Right atrium auricular region (tissue), 2 donors: ENCODE data around the gene GK. TPM values are rescaled to one million over a fixed set of nuclear protein-coding genes. Genes with fewer than 3 reads are reported as not detected.
"Not testable (repeated sequence)": the region's sequence is repeated elsewhere in the genome, so short reads cannot be mapped to it uniquely, and the experiment has no call there.

ENCODE experiments used
- DNase-seq: peaks from one replicate; pipeline ENCODE4 v3.0.0-alpha.2; 2019; ENCODE audit warnings: low spot score
- H3K27ac ChIP-seq, 2 donors: fragments of 200-600 bp; sonication (generic); 1 replicate in 1 of 2; 2 replicates in 1 of 2; pipeline ENCODE4 v1.5.1; 2016 to 2019
- H3K27me3 ChIP-seq, 2 donors: fragments of 200-600 bp; sonication (generic); one replicate each; pipeline versions ENCODE4 v1.5.1 to v1.6.0; 2017 to 2019
- H3K36me3 ChIP-seq: fragments of 200-600 bp; sonication (generic); one replicate; pipeline ENCODE4 v1.5.1; 2016
- H3K4me1 ChIP-seq, 2 donors: fragments of 200-600 bp; sonication (generic); one replicate each; pipeline versions ENCODE4 v1.5.1 to v1.6.0; 2017 to 2019
- H3K4me3 ChIP-seq, 2 donors: fragments of 200-600 bp; sonication (generic); 1 replicate in 1 of 2; 2 replicates in 1 of 2; pipeline ENCODE4 v1.5.1; 2017 to 2019; ENCODE audit warnings: mild to moderate bottlenecking in 1 of 2, moderate library complexity in 1 of 2
- H3K9me3 ChIP-seq, 2 donors: fragments of 200-600 bp; sonication (generic); one replicate each; pipeline ENCODE4 v1.5.1; 2019
- total RNA-seq, 2 donors: library from RNA; depleted of rRNA; stranded (reverse); fragments of >200 nt; gene quantifications; one replicate each; pipeline ENCODE4 v1.1.0, GENCODE V29; 2016
- TF ChIP-seq, protein P1 (sequence below), 2 donors: fragments of 200-600 bp; sonication (generic); IDR thresholded peaks; one replicate each; pipeline ENCODE4 v1.5.1; 2019; ENCODE audit warnings: antibody characterized with exemption in 2 of 2

GK gene
- total RNA-seq, 2 donors from 2014 or later, result 1.8 to 5.7 TPM

GRCh38 chrX:30643313-30643821, 9.9 kb upstream of the GK start:
- Histone ChIP-seq H3K27me3 (no peaks in the 10 kb centered on the region), H3K4me3 (no peak overlapping the region), H3K36me3 (no peaks in the 10 kb centered on the region), H3K9me3 (no peaks in the 10 kb centered on the region), H3K4me1 (no peaks in the 10 kb centered on the region), H3K27ac (no peak overlapping the region)
- TF ChIP-seq, protein P1, sequence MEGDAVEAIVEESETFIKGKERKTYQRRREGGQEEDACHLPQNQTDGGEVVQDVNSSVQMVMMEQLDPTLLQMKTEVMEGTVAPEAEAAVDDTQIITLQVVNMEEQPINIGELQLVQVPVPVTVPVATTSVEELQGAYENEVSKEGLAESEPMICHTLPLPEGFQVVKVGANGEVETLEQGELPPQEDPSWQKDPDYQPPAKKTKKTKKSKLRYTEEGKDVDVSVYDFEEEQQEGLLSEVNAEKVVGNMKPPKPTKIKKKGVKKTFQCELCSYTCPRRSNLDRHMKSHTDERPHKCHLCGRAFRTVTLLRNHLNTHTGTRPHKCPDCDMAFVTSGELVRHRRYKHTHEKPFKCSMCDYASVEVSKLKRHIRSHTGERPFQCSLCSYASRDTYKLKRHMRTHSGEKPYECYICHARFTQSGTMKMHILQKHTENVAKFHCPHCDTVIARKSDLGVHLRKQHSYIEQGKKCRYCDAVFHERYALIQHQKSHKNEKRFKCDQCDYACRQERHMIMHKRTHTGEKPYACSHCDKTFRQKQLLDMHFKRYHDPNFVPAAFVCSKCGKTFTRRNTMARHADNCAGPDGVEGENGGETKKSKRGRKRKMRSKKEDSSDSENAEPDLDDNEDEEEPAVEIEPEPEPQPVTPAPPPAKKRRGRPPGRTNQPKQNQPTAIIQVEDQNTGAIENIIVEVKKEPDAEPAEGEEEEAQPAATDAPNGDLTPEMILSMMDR (IDR thresholded peaks at IDR 0.05), result no peak
- DNase-seq, result no peak

DNA sequence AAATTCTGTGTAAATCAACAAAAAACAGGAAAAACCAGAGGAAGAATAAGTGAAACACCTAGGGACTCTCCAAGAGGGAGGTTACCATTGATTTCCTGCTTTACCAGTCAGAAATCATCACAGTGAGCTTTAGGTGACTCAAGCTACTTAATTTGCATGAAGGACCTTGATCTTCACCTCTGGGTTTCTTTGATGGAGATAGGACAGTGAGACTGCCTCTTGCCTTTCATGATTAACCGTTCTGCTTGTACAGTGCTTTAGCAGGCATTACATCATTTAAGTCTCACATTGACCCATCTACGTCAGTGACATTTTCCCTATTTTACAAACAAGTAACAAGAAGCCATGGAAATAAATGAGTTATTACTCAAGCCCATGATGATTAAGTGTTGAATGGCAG, 3.4 kb upstream of the GK start:
- Histone ChIP-seq H3K27me3 (no peaks in the 10 kb centered on the region), H3K4me3 (no peak overlapping the region), H3K9me3 (no peaks in the 10 kb centered on the region), H3K36me3 (no peaks in the 10 kb centered on the region), H3K4me1 (no peaks in the 10 kb centered on the region), H3K27ac (no peak overlapping the region)
- no peak for DNase-seq
- TF ChIP-seq, protein P1 (IDR thresholded peaks at IDR 0.05), result no peak

DNA sequence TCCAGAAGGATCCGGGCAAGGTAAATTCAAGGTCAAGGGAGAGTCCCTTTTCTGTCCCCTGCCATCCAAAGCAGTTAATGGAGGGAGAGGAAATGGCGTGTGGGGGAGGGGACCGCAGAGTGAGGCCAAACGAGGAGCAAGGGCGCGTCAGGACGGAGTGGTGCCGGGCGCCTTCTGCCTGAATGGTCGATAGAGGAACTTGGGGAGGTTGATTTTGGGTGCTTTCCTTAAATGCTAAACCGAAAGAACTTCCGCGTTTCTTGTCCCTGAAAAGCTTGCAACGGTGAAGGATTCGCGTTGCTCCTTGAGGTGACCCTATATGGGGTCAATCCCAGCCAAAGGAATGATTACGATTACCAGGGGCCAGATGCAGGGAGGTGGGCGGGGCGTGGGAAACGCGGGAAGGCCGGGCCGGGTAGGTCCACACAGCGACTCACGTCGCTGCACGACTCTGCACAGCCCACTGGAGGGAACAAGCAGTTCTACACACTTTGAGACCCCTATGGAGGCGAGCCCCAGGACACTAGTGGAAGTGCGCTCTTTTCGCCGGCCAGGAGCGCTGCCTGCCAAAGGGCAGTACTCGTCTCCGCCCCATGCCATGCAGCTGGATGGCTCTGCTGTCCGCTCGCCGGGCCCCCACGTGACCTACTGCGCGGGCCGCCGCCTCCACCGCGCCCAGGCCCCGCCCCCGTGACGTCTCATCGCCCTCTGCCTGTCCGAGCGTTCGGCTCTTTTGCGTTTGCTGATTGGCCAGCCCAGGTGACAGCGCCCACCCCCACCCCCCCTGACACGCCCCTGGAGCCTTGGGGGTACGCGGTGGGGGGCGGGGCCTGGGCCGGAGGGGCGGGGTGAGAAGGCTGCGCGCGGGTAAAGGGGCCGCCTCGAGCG, 452 bp upstream of the GK start:
- no peaks in the 10 kb centered on the region for H3K9me3 ChIP-seq
- peak overlapping the region; percentile 52 to 84 for H3K27ac ChIP-seq
- TF ChIP-seq, protein P1 (IDR thresholded peaks at IDR 0.05), result no peak
- peak; percentile 94 for DNase-seq
- H3K4me1 ChIP-seq, result no peaks in the 10 kb centered on the region
- H3K36me3 ChIP-seq, result no peaks in the 10 kb centered on the region
- H3K4me3 ChIP-seq, result peak overlapping the region; percentile 62 to 67
- H3K27me3 ChIP-seq, result no peaks in the 10 kb centered on the region

- H3K36me3 ChIP-seq, DNase-seq, H3K9me3 ChIP-seq, H3K27ac ChIP-seq, H3K27me3 ChIP-seq, H3K4me1 ChIP-seq: not testable (repeated sequence)
- H3K4me3 ChIP-seq, result peak overlapping the region in 1 of 2 donors; percentile 67
Observed at GRCh38 chrX:30654386-30654785, 1.2 kb downstream of the GK start.

GRCh38 chrX:30654989-30655607, 1.9 kb downstream of the GK start:
- Histone ChIP-seq H3K36me3 (no peaks in the 10 kb centered on the region), H3K27ac (no peak overlapping the region), H3K4me1 (no peaks in the 10 kb centered on the region), H3K27me3 (no peaks in the 10 kb centered on the region), H3K9me3 (no peaks in the 10 kb centered on the region), H3K4me3 (no peak overlapping the region)
- DNase-seq, result no peak
- TF ChIP-seq, protein P1 (IDR thresholded peaks at IDR 0.05), result no peak

GRCh38 chrX:30655991-30656390, 2.8 kb downstream of the GK start:
- Histone ChIP-seq H3K9me3 (no peaks in the 10 kb centered on the region), H3K4me1 (no peaks in the 10 kb centered on the region), H3K27ac (no peak overlapping the region), H3K36me3 (no peaks in the 10 kb centered on the region), H3K4me3 (no peak overlapping the region), H3K27me3 (no peaks in the 10 kb centered on the region)
- TF ChIP-seq, protein P1 (IDR thresholded peaks at IDR 0.05), result no peak
- DNase-seq, result no peak
